GM18517 (cell line): ENCODE measurements around the gene AHI1.

Experiments
- ATAC-seq: cut with Tn5 transposase; IDR thresholded peaks from one replicate; pipeline ENCODE4 v1.9.1; 2021; ENCODE audit warnings: mild to moderate bottlenecking, moderate library complexity; ENCODE audit not compliant: unreplicated experiment

AHI1 gene

DNA sequence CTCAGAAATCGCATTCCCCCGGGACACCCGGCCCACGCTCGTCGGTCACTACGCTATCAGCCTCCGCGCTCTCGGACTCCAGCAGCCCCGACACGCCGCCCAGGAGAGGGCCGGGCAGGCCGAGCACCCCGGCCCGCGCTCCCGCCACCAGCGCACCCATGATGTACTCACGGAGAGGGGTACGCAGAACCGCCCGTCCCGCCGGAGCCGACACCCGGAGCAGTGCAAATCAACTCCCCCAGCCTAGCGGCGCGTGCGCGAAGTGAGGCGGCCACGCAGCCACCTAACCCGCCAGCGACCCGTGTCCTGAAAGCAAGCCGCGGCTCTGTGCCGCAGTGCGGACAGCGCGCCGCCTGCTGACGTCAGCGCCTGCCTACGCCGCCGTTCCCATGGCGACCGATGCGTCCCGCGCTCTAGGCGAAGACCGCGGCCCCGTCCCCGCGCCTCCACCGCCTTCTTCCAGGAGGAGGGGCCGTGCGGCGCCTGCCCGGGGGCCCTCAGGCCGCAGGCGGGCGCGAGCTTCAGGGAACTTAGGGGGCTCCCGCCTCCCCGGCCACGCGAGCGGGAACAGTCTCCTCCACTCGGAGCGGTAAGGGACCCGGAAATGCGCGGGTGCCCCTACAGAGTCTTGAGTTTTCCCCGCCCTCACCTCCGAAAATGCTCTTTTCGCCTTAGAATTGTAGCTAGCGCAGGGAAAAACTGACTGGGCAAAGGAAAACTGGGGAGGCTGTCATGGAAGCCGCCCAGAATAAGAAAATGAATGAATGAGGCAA is at the start of gene AHI1:
TSS of gene AHI1 (minus strand) at position 329 of the 773 bp plus-strand sequence. CDS start 5,503 bp downstream, outside the sequence.
- ATAC-seq, result peak; percentile 91

DNA sequence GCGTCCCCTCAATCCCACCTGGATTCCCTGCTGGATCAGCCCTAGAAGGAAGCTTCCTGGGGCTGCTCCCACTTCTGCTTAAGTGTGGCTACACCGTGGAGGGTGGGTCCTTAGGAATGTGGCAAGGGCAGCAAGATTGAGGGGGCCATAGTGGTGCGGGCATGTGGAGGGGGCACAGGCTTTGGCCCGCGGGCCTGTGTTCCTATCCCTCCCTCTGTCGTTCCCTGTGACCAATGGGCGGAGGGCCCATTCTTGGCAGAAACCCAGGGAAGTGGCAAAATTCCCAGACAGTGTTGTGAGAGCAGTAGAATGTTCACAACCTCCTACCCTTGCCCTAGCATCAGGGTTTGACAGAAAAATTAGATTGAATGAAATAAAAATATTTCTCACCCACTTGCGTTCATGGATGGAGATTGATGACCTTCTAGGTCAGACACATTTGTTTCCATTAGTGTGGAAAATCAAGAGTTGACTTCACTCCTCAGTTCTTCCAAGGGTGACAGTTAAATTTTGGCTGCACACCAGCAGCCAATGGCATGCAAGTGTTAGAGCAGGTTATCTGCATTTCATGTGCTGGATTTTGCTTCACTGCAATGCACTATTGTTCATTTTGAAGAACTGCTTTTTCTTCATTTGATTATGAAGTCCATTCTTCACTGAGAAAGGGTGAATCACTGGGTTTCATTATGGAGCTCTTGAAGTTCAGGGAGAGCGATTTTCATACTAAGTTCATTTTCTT is 49.3 kb upstream of the AHI1 start:
- no peak for ATAC-seq

DNA sequence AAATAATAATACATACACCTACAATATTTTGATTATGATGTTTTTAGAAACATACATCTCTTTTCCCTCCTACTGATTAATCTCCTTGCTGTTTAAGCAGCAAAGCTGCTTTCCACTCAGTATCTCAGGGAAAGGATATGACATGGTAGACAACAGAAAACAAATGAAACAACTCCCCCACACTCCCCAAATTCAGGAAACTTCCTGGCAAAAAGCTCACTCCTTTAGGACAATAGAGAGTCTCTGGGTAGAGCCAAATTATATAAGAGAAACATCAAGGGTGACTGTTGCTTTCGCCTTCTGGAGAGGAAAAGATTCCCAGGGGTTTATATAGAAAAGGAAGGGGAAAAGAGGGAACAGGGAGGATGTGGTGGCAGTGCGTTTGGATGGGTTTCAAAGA is 48.7 kb upstream of the AHI1 start:
- no peak for ATAC-seq

- ATAC-seq, result no peak
Measured at GRCh38 chr6:135540207-135540840, 42.8 kb upstream of the AHI1 start.

DNA sequence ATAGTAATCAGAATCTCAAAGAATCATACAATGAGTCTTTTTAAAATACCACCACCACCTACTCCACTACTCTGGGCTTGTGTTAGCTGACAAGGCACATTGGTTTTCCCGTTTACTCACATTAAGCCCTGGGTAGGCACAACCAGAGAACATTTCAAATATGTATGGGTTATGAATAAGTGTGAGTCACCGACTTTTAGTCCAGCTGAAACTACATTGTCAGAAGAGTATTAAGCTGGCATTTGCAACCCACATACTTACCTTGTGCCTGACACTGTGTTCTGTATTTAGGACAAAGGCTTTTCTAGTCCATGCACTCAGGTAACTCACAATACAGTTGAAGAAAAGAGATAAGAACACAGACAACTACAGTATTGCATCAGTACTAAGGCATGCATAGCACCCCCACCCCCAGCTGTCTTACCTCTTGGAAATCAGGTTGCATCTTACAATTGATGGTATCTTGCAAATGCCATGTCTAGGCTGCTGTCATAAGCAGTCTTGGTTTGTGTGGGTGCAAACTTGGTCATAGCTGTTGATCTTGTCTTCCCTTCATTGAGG is 40.3 kb upstream of the AHI1 start:
- ATAC-seq, result no peak

- ATAC-seq, result no peak
Measured at GRCh38 chr6:135535989-135536414, 38.5 kb upstream of the AHI1 start.

DNA sequence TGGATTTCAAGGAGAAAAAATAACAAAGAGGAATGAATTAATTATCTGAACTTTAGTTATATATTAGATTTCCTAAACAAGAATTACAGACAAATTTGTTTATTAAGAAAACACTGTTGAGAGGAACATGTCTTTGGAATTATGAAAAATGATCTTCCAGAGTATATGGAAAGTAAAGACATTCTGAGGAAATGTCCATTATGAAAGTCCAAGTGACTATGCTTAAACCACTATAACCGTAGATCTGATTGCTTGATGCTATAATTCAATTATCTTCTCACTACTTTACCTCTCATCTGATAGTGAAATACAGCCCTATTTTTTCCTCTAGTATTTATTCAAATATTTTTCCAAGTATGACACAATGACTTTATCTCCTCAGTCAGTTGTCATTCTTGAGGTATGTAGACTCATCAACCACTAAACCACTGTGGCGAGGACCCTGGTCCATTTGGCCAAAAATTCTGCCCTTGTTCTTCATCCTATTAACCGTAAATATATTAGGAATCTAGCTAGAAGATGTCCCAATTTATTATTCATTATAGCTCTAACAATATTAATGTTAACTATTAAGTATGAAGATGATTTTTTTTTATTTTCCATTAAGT is 37.3 kb upstream of the AHI1 start:
- no peak for ATAC-seq

DNA sequence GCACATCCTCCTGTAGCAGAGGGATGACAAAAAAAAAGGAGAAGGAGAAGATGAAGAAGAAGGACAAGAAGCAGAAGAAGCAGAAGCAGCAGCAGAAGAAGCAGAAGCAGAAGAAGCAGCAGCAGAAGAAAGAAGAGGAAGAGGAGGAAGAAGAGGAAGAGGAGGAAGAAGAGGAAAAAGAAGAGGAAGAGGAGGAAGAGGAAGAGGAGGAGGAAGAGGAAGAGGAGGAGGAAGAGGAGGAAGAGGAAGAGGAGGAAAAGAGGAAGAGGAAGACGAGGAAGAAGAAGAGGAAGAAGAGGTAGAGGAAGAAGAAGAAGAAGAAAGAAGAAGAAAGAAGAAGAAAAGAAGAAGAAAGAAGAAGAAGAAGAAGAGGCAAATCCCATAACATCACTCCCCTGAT is 35.0 kb upstream of the AHI1 start:
- ATAC-seq, result no peak

GRCh38 chr6:135531954-135532490 is 34.5 kb upstream of the AHI1 start:
- ATAC-seq, result no peak

DNA sequence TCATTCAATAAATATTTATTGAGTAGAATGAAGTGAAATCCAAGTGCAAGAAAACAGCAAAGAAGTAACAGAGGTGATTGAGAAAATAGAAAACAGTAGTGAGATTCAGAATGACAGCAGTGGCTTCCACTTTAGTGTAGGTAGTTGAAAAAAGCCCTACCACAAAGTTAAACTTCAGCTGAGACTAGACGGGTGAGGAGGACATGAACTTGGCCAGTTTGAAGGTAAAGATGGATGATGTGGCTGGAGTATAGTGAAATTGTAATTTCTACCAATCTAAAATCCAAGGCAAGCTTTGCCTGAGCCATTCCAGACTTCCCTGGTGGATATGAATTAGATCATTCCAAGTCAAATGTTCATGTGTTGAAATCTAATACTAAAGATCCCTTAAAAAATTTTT is 32.6 kb upstream of the AHI1 start:
- no peak for ATAC-seq

GRCh38 chr6:135527960-135528249 is 30.4 kb upstream of the AHI1 start:
- no peak for ATAC-seq

GRCh38 chr6:135527116-135527959 is 29.8 kb upstream of the AHI1 start:
- ATAC-seq, result no peak

DNA sequence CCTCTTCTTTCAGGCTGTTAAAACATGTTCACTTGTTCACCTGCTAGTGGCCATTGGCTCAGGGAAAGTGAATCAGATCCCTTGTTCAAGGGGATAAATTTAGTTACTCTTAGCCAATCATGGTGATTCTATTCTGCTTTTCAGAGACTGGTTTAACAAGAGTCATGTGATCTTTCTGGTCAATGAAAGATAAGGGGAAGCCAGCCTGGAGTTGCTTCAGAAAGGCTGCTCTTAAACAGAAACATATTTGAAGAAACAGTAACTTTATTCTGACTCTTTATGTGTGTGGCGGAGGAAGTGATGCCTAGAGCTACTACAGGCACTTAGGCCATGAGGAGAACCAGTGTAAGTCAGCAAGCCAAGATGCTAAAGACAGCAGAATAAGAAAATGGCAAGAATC is 28.1 kb upstream of the AHI1 start:
- ATAC-seq, result no peak

- ATAC-seq, result no peak
Measured at GRCh38 chr6:135522965-135523692, 25.6 kb upstream of the AHI1 start.

DNA sequence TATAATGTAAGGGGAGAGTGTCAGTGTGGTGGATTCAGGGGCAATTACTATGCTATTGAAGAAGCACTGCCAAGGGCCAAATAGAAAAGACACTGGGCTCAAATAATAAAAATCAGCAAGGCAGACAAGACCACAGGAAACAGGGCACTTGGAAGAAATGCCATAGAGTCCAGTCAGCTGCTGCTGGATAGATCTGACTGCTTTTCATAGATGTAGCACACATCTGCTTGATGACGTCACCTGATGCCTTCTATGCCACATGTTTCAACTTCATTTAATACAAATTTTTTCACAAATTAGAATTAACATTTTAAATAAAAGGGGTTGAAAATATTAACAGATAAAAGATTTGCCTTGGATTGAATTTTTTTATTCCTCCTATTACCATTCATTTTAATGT is 23.9 kb upstream of the AHI1 start:
- no peak for ATAC-seq

DNA sequence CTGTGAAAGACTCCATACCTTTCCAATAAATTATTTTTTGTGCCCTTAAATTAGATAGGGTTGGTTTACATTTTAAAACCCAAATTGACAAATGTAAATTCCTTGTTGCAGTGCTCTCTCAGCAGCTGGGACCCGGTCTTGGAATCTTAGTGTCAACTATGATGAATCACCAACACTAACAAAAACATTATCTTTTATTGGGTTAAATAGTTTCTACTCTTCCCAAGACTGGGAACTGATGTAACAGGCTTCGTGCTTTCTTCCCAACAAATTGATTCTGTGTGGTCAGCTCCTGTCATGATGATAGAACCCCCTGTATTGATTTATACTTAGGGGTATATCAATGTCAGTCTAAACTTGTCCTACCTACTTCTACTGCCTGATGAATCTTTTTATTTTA is 23.2 kb upstream of the AHI1 start:
- ATAC-seq, result no peak

GRCh38 chr6:135519348-135519747 is 21.8 kb upstream of the AHI1 start:
- ATAC-seq, result no peak

DNA sequence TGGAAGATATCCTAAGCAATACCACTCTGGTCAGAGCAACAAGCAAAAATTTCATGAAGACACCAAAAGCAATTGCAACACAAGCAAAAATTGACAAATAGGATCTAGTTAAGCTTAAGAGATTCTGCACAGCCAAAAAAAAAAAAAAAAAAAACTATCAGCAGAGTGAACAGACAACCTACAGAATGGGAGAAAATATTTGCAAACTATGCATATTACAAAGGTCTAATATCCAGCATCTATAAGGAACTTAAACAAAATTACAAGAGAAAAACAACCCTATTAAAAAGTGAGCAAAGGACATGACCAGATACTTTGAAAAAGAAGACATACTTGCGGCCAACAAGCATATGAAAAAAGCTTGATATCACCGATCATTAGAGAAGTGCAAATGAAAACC is 20.0 kb upstream of the AHI1 start:
- ATAC-seq, result no peak

DNA sequence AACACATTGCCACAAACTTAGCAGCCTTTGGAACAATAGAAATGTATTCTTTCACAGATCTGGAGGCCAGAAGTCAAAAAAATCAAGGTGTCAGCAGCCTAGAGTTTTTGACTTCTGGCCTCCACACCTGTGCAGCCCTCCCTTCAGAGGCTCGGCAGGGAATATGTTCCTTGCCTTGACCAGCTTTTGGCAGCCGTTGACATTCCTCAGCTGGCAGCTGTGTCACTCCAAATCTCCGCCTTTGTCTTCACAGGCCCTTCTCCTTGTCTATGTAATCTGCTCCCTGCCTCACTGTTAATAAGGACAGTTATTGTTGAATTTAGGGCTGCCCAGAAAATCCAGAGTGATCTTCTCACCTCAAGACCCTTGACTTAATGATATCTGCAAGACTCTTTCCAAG is 17.2 kb upstream of the AHI1 start:
- ATAC-seq, result no peak
